HepG2 (cell line): Measurements from ENCODE around the gene SUPT6H. TPM values are rescaled to one million over a fixed set of nuclear protein-coding genes. Genes with fewer than 3 reads are reported as not detected.
A peak's percentile ranks its signal among the peaks of the same experiment; 100 is the strongest.

ENCODE experiments used
- EEA1 ChIP-seq: sonication (generic); formaldehyde crosslinking; IDR thresholded peaks from 2 replicates; pipeline ENCODE4 v1.5.1; 2020; ENCODE audit warnings: mild to moderate bottlenecking, missing genetic modification reagents, borderline replicate concordance
- EED ChIP-seq: sonication (generic); formaldehyde crosslinking; IDR thresholded peaks from 2 replicates; pipeline ENCODE4 v1.5.0; 2020; ENCODE audit warnings: mild to moderate bottlenecking, missing genetic modification reagents
- RXRA ChIP-seq: sonication (generic); formaldehyde crosslinking; IDR thresholded peaks from 2 replicates; pipeline ENCODE4 v1.5.1; 2020; ENCODE audit warnings: missing genetic modification reagents
- SMAD3 ChIP-seq: sonication (generic); formaldehyde crosslinking; IDR thresholded peaks from 2 replicates; pipeline ENCODE4 v1.4.0; 2020; ENCODE audit warnings: missing genetic modification reagents
- TBL1XR1 ChIP-seq: fragments of 150-350 bp; IDR thresholded peaks from 2 replicates; pipeline ENCODE4 v1.6.1; 2014; ENCODE audit warnings: borderline replicate concordance, low read length; ENCODE audit not compliant: partially characterized antibody
- TBX2 ChIP-seq: sonication (generic); formaldehyde crosslinking; IDR thresholded peaks from 2 replicates; pipeline ENCODE4 v1.5.0; 2020; ENCODE audit warnings: missing genetic modification reagents, mild to moderate bottlenecking, borderline replicate concordance
- ZNF180 ChIP-seq: sonication (generic); formaldehyde crosslinking; IDR thresholded peaks from 2 replicates; pipeline ENCODE4 v1.4.0; 2020; ENCODE audit warnings: low read depth, missing genetic modification reagents, borderline replicate concordance
- polyA plus RNA-seq, 8 experiments: library from polyadenylated mRNA; depleted of rRNA in 3 of 8; stranded (reverse) in 7 of 8; unstranded in 1 of 8; fragments of >200 nt; fragmentation: Illumina TruSeq in 4 of 8; extraction: Trizol in 4 of 8; gene quantifications; 2 replicates each; pipeline versions ENCODE4 v1.2.1 to v1.2.3, GENCODE V29; 2011 to 2016; ENCODE audit warnings: low read depth in 4 of 8, missing spikeins in 1 of 8, mixed read lengths in 1 of 8; ENCODE audit not compliant: insufficient read depth in 1 of 8
- total RNA-seq, 5 experiments: library from RNA; depleted of rRNA; stranded (reverse); fragments of >200 nt; fragmentation: Illumina TruSeq; extraction: Trizol; gene quantifications; 2 replicates each; pipeline ENCODE4 v1.2.3, GENCODE V29; 2016; ENCODE audit warnings: low read depth in 1 of 5
- TF ChIP-seq, protein P1 (sequence below): sonication (generic); formaldehyde crosslinking; IDR thresholded peaks from 2 replicates; pipeline ENCODE4 v1.8.0; 2022; ENCODE audit warnings: missing genetic modification reagents, mild to moderate bottlenecking, borderline replicate concordance
- TF ChIP-seq, protein P2 (sequence below): sonication (generic); formaldehyde crosslinking; IDR thresholded peaks from 2 replicates; pipeline ENCODE4 v1.9.0; 2022; ENCODE audit warnings: low read depth, missing genetic modification reagents
- TF ChIP-seq, protein P3 (sequence below): sonication (generic); formaldehyde crosslinking; IDR thresholded peaks from 2 replicates; pipeline ENCODE4 v1.9.0; 2021; ENCODE audit warnings: missing genetic modification reagents, mild to moderate bottlenecking, borderline replicate concordance
- TF ChIP-seq, protein P4 (sequence below): sonication (generic); formaldehyde crosslinking; IDR thresholded peaks from 2 replicates; pipeline ENCODE4 v1.9.0; 2022; ENCODE audit warnings: missing genetic modification reagents, mild to moderate bottlenecking, borderline replicate concordance
- TF ChIP-seq, protein P5 (sequence below): sonication (generic); formaldehyde crosslinking; IDR thresholded peaks from 2 replicates; pipeline ENCODE4 v1.4.0; 2020; ENCODE audit warnings: mild to moderate bottlenecking, low read depth, missing genetic modification reagents
- TF ChIP-seq, protein P6 (sequence below): sonication (generic); formaldehyde crosslinking; IDR thresholded peaks from 2 replicates; pipeline ENCODE4 v1.5.0; 2020; ENCODE audit warnings: mild to moderate bottlenecking, missing genetic modification reagents
- TF ChIP-seq, protein P7 (sequence below), 2 experiments: sonication (generic) in 1 of 2; formaldehyde crosslinking in 1 of 2; IDR thresholded peaks; 2 replicates each; pipeline versions ENCODE4 v1.4.0 to v1.6.1; 2018 to 2020; ENCODE audit warnings: missing genetic modification reagents in 2 of 2, borderline replicate concordance in 1 of 2, low read depth in 1 of 2, mild to moderate bottlenecking in 1 of 2, missing biosample characterization in 1 of 2

The SUPT6H gene
- total and polyA plus RNA-seq, 2 of the 13 experiments (the other 11 are each of a cell fraction or from before 2014, with no cell fraction given), result 32.7 to 39.9 TPM

DNA sequence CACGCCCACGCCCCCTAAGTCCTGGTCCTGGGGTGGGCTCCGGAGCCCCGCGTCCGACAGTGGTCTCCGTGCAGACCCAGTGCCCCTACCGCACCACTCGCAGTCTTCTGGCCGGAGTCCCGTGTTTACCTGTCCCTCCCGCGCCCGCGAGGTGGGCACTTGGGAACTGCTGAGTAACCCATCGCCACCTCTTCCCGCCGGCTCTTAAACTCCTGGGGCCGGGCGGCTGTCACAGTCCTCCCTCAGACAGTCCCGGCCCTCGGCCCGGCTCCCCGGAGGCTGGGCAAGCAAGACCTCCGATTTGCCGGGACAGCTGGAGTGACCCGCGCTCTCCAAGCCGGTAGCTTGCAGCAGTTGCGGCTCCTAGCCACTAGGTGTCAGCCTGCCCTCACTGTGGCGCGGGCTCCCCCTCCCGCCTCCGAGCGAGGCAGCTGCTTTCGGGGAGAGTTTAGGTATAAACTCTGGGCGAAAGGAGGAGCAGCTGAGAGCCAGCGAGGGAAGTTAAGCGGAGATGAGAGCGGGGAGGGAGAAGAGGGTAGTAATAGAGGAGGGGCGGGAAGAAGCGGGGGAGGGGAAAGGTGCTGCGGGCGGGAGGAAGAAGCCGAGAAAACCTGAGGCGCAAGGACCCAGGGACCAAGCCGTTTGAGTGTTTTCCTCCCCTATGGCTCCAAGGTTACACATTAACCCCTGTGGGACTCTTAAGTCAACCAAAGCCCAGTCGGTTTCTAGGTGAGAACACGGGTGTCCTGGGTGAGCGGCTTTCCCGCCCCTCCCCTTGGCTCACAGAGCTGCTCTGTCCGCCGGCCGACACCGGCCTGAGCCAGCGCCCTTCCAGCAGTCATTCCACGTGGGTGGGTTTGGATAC lies 64.9 kb downstream of the SUPT6H start (continued):
- TF ChIP-seq, protein P1, sequence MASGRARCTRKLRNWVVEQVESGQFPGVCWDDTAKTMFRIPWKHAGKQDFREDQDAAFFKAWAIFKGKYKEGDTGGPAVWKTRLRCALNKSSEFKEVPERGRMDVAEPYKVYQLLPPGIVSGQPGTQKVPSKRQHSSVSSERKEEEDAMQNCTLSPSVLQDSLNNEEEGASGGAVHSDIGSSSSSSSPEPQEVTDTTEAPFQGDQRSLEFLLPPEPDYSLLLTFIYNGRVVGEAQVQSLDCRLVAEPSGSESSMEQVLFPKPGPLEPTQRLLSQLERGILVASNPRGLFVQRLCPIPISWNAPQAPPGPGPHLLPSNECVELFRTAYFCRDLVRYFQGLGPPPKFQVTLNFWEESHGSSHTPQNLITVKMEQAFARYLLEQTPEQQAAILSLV (CRISPR knock-in tag), result no peak
- TF ChIP-seq ZNF180 (CRISPR knock-in tag), result no peak
- peak; percentile 53; the same call in 1 of the 2 replicates for TF ChIP-seq RXRA (CRISPR knock-in tag)
- TF ChIP-seq, protein P2, sequence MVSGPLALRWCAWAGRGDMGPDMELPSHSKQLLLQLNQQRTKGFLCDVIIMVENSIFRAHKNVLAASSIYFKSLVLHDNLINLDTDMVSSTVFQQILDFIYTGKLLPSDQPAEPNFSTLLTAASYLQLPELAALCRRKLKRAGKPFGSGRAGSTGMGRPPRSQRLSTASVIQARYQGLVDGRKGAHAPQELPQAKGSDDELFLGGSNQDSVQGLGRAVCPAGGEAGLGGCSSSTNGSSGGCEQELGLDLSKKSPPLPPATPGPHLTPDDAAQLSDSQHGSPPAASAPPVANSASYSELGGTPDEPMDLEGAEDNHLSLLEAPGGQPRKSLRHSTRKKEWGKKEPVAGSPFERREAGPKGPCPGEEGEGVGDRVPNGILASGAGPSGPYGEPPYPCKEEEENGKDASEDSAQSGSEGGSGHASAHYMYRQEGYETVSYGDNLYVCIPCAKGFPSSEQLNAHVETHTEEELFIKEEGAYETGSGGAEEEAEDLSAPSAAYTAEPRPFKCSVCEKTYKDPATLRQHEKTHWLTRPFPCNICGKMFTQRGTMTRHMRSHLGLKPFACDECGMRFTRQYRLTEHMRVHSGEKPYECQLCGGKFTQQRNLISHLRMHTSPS (CRISPR knock-in tag), result no peak
- TF ChIP-seq EEA1, result no peak
- TF ChIP-seq SMAD3 (CRISPR knock-in tag), result peak; percentile 60; the same call in 1 of the 2 replicates
- TF ChIP-seq, protein P3, sequence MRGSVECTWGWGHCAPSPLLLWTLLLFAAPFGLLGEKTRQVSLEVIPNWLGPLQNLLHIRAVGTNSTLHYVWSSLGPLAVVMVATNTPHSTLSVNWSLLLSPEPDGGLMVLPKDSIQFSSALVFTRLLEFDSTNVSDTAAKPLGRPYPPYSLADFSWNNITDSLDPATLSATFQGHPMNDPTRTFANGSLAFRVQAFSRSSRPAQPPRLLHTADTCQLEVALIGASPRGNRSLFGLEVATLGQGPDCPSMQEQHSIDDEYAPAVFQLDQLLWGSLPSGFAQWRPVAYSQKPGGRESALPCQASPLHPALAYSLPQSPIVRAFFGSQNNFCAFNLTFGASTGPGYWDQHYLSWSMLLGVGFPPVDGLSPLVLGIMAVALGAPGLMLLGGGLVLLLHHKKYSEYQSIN (CRISPR knock-in tag), result no peak
- TF ChIP-seq, protein P4, sequence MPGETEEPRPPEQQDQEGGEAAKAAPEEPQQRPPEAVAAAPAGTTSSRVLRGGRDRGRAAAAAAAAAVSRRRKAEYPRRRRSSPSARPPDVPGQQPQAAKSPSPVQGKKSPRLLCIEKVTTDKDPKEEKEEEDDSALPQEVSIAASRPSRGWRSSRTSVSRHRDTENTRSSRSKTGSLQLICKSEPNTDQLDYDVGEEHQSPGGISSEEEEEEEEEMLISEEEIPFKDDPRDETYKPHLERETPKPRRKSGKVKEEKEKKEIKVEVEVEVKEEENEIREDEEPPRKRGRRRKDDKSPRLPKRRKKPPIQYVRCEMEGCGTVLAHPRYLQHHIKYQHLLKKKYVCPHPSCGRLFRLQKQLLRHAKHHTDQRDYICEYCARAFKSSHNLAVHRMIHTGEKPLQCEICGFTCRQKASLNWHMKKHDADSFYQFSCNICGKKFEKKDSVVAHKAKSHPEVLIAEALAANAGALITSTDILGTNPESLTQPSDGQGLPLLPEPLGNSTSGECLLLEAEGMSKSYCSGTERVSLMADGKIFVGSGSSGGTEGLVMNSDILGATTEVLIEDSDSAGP (CRISPR knock-in tag), result no peak
- TF ChIP-seq EED (CRISPR knock-in tag), result no peak; the same call in 1 of the 2 replicates
- TF ChIP-seq, protein P5, sequence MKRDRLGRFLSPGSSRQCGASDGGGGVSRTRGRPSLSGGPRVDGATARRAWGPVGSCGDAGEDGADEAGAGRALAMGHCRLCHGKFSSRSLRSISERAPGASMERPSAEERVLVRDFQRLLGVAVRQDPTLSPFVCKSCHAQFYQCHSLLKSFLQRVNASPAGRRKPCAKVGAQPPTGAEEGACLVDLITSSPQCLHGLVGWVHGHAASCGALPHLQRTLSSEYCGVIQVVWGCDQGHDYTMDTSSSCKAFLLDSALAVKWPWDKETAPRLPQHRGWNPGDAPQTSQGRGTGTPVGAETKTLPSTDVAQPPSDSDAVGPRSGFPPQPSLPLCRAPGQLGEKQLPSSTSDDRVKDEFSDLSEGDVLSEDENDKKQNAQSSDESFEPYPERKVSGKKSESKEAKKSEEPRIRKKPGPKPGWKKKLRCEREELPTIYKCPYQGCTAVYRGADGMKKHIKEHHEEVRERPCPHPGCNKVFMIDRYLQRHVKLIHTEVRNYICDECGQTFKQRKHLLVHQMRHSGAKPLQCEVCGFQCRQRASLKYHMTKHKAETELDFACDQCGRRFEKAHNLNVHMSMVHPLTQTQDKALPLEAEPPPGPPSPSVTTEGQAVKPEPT (CRISPR knock-in tag), result peak; percentile 78; the same call in 1 of the 2 replicates
- peak; percentile 53; the same call in 1 of the 2 replicates for TF ChIP-seq TBX2 (CRISPR knock-in tag)
- TF ChIP-seq, protein P6, sequence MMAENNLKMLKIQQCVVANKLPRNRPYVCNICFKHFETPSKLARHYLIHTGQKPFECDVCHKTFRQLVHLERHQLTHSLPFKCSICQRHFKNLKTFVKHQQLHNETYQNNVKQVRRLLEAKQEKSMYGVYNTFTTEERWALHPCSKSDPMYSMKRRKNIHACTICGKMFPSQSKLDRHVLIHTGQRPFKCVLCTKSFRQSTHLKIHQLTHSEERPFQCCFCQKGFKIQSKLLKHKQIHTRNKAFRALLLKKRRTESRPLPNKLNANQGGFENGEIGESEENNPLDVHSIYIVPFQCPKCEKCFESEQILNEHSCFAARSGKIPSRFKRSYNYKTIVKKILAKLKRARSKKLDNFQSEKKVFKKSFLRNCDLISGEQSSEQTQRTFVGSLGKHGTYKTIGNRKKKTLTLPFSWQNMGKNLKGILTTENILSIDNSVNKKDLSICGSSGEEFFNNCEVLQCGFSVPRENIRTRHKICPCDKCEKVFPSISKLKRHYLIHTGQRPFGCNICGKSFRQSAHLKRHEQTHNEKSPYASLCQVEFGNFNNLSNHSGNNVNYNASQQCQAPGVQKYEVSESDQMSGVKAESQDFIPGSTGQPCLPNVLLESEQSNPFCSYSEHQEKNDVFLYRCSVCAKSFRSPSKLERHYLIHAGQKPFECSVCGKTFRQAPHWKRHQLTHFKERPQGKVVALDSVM (CRISPR knock-in tag), result peak; percentile 69
- TF ChIP-seq, protein P7, sequence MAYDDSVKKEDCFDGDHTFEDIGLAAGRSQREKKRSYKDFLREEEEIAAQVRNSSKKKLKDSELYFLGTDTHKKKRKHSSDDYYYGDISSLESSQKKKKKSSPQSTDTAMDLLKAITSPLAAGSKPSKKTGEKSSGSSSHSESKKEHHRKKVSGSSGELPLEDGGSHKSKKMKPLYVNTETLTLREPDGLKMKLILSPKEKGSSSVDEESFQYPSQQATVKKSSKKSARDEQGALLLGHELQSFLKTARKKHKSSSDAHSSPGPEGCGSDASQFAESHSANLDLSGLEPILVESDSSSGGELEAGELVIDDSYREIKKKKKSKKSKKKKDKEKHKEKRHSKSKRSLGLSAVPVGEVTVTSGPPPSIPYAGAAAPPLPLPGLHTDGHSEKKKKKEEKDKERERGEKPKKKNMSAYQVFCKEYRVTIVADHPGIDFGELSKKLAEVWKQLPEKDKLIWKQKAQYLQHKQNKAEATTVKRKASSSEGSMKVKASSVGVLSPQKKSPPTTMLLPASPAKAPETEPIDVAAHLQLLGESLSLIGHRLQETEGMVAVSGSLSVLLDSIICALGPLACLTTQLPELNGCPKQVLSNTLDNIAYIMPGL (CRISPR knock-in tag; IDR thresholded peaks at IDR 0.05; ENCODE audit: borderline replicate concordance in 1 of 2, low read depth in 1 of 2), result peak; percentile 96 to 97
- TF ChIP-seq TBL1XR1, result no peak
